GM21619 (cell line): ENCODE measurements around the gene UMODL1.
"Not testable (repeated sequence)": the region's sequence is repeated elsewhere in the genome, so short reads cannot be mapped to it uniquely, and the experiment has no call there.

Source experiments
- ATAC-seq: cut with Tn5 transposase; IDR thresholded peaks from one replicate; pipeline ENCODE4 v1.9.1; 2021; ENCODE audit not compliant: unreplicated experiment

Gene UMODL1

DNA sequence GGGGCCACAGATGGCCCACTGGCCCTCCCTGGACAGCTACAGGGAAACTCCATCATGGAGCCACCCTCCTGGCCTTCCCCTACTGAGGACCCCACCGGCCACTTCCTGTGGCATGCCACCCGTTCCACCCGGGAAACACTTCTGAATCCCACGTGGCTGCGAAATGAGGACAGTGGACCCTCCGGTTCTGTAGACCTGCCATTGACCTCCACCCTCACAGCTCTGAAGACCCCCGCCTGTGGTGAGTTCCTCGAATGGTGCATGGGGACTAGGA is 40.3 kb downstream of the UMODL1 start:
- ATAC-seq, result no peak

GRCh38 chr21:42111811-42112210 is 40.7 kb downstream of the UMODL1 start:
- ATAC-seq, result no peak

GRCh38 chr21:42112238-42112637 is 41.1 kb downstream of the UMODL1 start:
- ATAC-seq, result no peak

DNA sequence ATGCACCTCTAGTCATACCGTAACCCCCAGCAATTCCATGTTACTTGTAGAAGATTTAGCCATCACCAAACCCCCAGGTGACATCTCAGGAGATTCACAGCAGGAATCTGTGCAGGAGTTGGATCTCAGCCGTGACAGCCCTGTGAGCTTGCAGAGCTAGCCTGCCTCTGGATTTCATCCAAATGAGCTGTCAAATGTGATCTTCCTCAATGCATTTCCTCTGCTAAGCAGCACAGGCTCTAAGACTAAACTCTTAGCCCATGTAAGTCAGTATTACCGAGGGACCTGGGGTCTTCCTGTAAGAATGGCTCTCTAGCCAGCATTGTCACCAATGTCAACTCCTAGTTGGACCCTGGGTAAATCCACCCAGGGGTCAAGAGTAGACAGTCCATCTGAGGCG is 41.7 kb downstream of the UMODL1 start:
- ATAC-seq, result no peak

DNA sequence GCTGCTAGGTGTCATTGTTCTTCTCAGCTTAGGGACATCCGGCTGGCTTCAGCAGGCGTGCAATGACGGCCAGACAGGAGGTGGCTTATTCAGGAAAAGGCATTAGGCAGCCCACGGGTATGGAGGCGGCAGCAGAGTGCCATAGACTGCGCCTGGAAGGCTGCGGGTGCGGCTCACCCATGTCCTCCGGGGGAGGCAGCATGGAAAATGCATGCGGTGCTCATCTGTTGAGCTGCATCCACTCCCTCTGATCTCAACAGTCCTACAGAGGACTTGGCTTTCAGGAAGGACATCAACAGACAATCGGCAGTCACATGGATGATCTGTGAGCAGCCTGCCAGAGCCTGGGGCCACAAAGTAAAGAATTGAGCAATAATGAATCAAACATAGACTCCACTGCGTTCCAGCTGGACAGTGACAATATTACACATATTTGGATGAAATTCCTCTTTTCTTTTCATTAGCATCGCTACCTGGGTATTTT is 42.9 kb downstream of the UMODL1 start:
- ATAC-seq, result no peak

DNA sequence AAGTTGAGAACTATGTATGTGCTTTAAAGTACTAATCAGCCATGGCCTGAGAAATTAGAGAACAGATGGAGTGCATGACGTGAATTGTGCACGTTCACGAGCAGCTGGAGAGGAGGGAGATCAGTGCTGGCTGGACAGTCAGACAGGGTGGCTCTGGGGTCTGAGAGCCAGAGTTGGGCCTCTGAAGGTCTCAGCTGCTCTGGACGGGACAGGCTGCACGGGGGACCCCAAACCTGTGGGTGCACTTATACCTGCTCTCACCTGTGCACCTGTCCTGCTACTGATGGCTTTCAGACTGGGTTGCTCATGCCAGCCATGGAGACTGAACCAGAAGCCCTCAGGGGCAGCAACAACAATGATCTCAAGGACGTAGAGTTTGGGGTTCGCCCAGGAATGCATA is 43.5 kb downstream of the UMODL1 start:
- no peak for ATAC-seq

- ATAC-seq, result no peak
These were observed 44.1 kb downstream of the UMODL1 start for GRCh38 chr21:42115136-42115683.

GRCh38 chr21:42116551-42116950 is 45.4 kb downstream of the UMODL1 start:
- ATAC-seq, result not testable (repeated sequence)

- no peak for ATAC-seq
These were observed 46.3 kb downstream of the UMODL1 start for GRCh38 chr21:42117229-42117966.

DNA sequence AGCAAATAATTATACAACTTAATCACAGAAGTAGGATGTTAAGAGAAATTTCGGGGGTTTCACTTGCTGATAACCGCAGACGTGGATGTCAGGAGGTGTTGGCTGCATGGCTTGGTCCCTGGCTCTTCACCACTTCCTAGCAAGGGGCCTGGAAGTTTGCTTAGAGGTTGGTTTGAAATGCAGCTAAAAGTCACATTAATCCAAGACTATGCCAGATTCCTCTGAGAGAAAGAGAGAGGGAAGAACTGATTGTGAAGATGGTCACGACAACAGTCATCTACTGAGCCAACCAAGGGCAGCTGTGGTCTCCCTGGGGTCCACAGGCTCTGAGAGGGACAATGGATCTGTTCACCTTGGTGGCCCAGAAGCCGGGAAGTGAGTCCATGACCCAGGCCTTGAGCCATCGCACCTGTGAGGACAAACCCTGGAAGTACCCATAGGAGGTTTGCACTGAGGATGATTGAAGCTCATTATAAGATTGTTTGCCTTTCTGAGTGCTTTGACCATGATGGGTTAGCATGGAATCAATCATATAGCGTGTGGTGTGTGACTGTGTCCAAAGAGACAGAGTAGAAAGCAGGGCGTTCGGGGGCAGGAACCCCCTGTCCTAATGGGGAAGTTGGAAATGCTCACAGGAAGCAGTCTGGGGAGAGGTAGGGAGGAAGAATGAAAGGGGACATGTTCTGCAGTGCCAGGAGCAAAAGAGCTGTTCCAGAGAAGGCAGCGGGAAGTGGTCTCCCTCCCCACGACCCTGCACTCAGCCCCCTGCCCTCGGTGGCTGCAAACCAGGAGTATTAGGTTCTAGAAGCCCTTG is 47.1 kb downstream of the UMODL1 start:
- no peak for ATAC-seq

DNA sequence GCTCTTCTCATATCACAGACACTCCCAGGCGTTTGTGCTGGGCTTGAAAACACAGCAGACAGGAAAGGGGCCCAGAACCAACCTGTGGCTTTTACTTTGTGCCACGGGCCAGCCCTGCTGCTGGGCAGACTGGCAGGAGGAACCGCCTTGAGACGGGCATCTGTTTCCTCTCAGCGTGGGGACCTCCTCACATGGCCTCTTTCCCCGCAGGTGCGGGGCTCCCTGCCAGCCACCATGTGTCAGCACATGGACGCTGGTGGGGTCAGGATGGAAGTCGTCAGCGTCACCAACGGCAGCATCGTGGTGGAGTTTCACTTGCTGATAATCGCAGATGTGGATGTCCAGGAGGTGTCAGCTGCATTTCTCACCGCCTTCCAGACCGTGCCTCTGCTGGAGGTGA is 47.8 kb downstream of the UMODL1 start:
- no peak for ATAC-seq

- peak; percentile 50 for ATAC-seq
These were observed 49.2 kb downstream of the UMODL1 start for GRCh38 chr21:42120101-42120902.

DNA sequence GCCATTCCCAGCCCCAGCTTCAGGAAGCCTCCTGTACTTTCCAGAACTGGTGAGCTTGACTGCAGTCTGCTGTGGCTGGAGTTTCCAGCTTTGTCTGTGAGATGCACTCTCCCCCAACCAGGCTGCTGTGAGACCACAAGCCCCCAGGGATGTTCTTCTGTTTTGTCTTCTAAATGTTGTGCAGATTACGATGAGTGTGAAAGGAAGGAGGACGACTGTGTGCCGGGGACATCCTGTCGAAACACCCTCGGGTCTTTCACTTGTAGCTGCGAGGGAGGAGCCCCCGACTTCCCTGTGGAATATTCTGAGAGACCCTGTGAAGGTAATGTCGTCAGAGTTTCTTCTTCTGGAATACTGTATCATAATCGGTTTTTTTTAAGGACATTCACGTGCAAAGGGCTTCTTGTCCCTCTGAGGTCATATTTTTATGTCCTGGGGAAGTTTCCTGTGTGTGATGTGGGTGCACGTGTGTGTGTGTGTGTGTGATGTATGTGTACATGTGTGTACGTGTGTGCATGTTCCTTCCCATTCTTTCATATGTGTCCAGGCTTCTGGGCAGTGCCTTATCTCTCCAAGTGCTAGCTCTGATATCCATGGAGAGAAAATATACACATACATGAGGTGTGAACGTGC is 49.9 kb downstream of the UMODL1 start:
- no peak for ATAC-seq

GRCh38 chr21:42121794-42122193 is 50.7 kb downstream of the UMODL1 start:
- no peak for ATAC-seq

GRCh38 chr21:42122398-42122797 is 51.3 kb downstream of the UMODL1 start:
- ATAC-seq, result no peak

DNA sequence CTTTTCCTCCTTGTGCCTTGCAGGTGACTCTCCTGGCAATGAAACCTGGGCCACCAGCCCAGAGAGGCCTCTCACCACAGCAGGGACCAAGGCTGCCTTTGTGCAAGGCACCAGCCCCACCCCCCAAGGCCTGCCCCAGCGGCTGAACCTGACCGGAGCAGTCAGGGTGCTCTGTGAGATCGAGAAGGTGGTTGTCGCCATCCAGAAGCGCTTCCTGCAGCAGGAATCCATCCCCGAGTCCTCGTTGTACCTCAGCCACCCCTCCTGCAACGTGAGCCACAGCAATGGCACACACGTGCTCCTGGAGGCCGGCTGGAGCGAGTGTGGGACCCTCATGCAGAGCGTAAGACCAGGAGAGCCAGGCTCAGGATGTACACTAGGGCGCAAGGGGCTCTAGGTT is 51.7 kb downstream of the UMODL1 start:
- no peak for ATAC-seq

DNA sequence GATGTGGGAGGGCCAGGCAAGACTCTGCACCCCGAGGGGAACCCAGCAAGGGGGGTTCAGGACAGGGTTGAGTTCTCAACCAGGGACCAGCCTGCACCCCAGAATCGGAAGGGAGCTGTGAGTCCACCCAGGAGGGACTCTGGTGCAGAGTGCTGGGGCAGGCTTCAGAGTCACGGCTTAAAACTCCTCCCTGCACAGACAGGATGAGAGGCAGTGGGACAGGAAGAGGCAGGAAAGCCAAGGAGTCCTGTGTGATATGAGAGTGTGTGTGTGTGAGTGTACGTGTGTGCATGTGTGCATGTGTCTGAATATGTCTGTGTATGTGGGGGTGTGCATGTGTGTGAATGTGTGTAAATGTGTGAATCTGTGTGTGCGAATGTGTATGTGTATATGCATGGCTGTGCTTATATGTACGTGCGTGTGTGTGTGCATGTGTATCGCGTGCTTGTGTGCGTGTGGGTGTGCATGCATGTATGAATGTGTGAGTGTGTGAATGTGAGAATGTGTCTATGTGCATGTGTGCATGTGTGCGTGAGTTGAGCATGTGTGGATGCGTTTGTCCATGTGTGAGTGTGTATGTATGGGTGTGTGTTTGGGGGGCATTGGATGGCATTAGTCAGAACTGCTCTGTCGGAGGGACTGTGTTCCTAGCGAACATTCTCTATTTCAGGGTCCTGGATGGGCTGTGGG is 52.2 kb downstream of the UMODL1 start:
- no peak for ATAC-seq

GRCh38 chr21:42124081-42124480 is 53.0 kb downstream of the UMODL1 start:
- ATAC-seq, result no peak

GRCh38 chr21:42124826-42125570 is 53.9 kb downstream of the UMODL1 start:
- ATAC-seq, result no peak
